NCI-H69 (cell line): ENCODE data around the gene FAM133A.

Source experiments
- DNase-seq: peaks from one replicate; lab custom pipeline; 2025; lab: John Stamatoyannopoulos, UW

Gene FAM133A

GRCh38 chrX:93673869-93674271, at the start of gene FAM133A:
FAM133A (plus strand) TSS chrX:93674206; CDS start chrX:93709420, 35,214 bp downstream.
- peak; percentile 78 for DNase-seq

- no peak for DNase-seq
Observed at GRCh38 chrX:93637591-93637990, 36.4 kb upstream of the FAM133A start.

GRCh38 chrX:93649381-93649780, 24.6 kb upstream of the FAM133A start:
- no peak for DNase-seq

GRCh38 chrX:93660575-93660974, 13.4 kb upstream of the FAM133A start:
- DNase-seq: no peak

- peak; percentile 92 for DNase-seq
Observed at GRCh38 chrX:93673056-93673868, 744 bp upstream of the FAM133A start, which contains the start of gene NAP1L3. NAP1L3 (minus strand) TSS chrX:93673578; CDS start chrX:93673304, 274 bp downstream.

GRCh38 chrX:93695981-93696380, 22.0 kb downstream of the FAM133A start:
- no peak for DNase-seq

- DNase-seq: no peak
Observed at GRCh38 chrX:93703701-93704100, 29.7 kb downstream of the FAM133A start.

- DNase-seq: no peak
Observed at GRCh38 chrX:93711076-93711475, 37.1 kb downstream of the FAM133A start.

GRCh38 chrX:93741811-93742210, 67.8 kb downstream of the FAM133A start:
- no peak for DNase-seq

GRCh38 chrX:93760163-93760562, 86.2 kb downstream of the FAM133A start:
- DNase-seq: no peak
